ENCODE data around the gene PEPD. TPM values are rescaled to one million over a fixed set of nuclear protein-coding genes. Genes with fewer than 3 reads are reported as not detected.

PEPD gene
- total RNA-seq, 1 experiment from 2014 or later, result 40.5 TPM

DNA sequence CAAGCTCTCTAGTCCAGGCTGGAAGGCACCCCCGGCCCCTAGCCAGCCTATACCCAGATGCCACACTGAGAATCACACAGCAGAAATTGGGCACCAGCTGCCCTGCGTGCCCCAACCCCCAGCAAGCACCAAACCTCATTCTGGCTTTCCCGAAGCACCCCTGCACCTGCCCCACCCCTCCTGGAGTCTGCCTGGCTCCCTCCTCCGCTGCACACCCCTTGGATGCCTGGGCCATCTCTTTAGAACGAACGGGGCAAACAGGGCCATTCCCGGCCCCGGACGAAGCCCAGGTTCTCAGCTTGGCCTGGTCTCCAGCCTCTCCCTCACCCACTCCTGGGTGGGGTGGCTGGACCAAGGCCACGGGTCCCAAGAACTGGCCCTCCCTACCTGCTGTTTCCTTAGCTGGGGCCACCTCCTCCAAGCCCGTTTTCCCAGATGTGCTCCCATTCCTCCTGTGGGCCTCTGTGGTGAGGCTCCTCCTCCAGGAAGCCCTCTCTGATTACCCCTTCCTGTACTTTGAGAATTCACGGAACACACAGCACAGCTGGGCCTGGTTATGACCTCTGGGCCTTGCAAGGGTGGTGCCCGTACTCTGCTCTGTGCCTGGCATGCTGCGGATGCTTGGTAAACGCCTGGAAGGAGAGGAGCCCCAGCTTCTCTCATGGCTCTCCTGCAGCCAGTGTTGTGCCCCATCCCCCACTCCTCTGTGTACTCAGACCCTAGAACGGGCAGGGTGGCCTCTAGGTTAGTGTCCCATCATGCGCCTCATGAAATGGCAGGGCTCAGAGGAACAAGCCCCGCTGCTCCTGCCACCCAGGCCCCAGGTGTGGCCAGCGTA, 126.6 kb downstream of the PEPD start:
- Histone ChIP-seq H3K79me2 (ENCODE audit: insufficient read depth, low read length) (no peaks in the 10 kb centered on the region), H3K9me2 (ENCODE audit: insufficient read depth) (no peaks in the 10 kb centered on the region), H3K4me2 (ENCODE audit: low read length) (no peak overlapping the region), H3K9me3 (ENCODE audit: control insufficient read depth in 1 of 2, insufficient read depth in 1 of 2, low read depth in 1 of 2, low read length in 2 of 2) (no peaks in the 10 kb centered on the region), H4K20me1 (ENCODE audit: insufficient read depth) (no peaks in the 10 kb centered on the region), H3K27me3 (ENCODE audit: insufficient read depth, low read length) (no peaks in the 10 kb centered on the region), H3K4me3 (replicated peaks in 1 of 2; ENCODE audit: low read depth in 1 of 2, low read length in 2 of 2) (no peak overlapping the region), H3K9ac (ENCODE audit: low read length) (no peak overlapping the region), H2AFZ (ENCODE audit: low read depth, low read length, poor library complexity, severe bottlenecking) (no peak overlapping the region), H3K27ac (ENCODE audit: low read depth, low read length) (no peak overlapping the region), H3K36me3 (ENCODE audit: control insufficient read depth in 1 of 2, insufficient read depth in 2 of 2, low read length in 2 of 2) (no peaks in the 10 kb centered on the region), H3K4me1 (ENCODE audit: control insufficient read depth in 1 of 2, insufficient read depth in 2 of 2, low read length in 2 of 2) (no peaks in the 10 kb centered on the region)
- ATAC-seq (no peak), DNase-seq (ENCODE audit: low read depth, low spot score) (no peak)
- CTCF ChIA-PET, result no interaction called here
- TF ChIP-seq CBX3 (IDR thresholded peaks at IDR 0.05; ENCODE audit: low read depth) (no peak), ZNF274 (IDR thresholded peaks at IDR 0.05; ENCODE audit: low read depth, low read length) (no peak), EZH2phosphoT487 (IDR thresholded peaks at IDR 0.05; ENCODE audit: borderline replicate concordance) (no peak), YY1 (IDR thresholded peaks at IDR 0.05; ENCODE audit: extremely low read depth, insufficient replicate concordance, low read depth, low read length) (no peak)
- intact Hi-C loops (cut with micrococcal nuclease), result no loop called here
- no TSS peak for BruUV-seq (replicated peaks)
- POLR2A ChIA-PET, result no interaction called here
- RAD21 ChIA-PET (ENCODE audit: low non-redundant PET in 1 of 2, low total read pairs in 2 of 2, uncharacterized antibody in 2 of 2, unreplicated experiment in 2 of 2), result no interaction called here

GRCh38 chr19:33394006-33394722, 127.4 kb downstream of the PEPD start:
- intact Hi-C loops (cut with micrococcal nuclease), result no loop called here
- DNase-seq (ENCODE audit: low read depth, low spot score), result no peak
- CTCF ChIA-PET, result no interaction called here

More at GRCh38 chr19:33394006-33394722, 127.4 kb downstream of the PEPD start:
- no TSS peak for BruUV-seq (replicated peaks)
- no peak overlapping the region for H3K27ac ChIP-seq (ENCODE audit: low read depth, low read length)
- H3K9me3 ChIP-seq (ENCODE audit: control insufficient read depth in 1 of 2, insufficient read depth in 1 of 2, low read depth in 1 of 2, low read length in 2 of 2), result no peaks in the 10 kb centered on the region
- no peak overlapping the region for H3K4me3 ChIP-seq (replicated peaks in 1 of 2; ENCODE audit: low read depth in 1 of 2, low read length in 2 of 2)
- no peaks in the 10 kb centered on the region for H3K9me2 ChIP-seq (ENCODE audit: insufficient read depth)
- ChIA-PET POLR2A (no interaction called here), RAD21 (ENCODE audit: low non-redundant PET in 1 of 2, low total read pairs in 2 of 2, uncharacterized antibody in 2 of 2, unreplicated experiment in 2 of 2) (no interaction called here)
- TF ChIP-seq SP1 (IDR thresholded peaks at IDR 0.05; ENCODE audit: low read depth) (no peak), RAD21 (IDR thresholded peaks at IDR 0.05; ENCODE audit: low read depth) (no peak)
- no peak overlapping the region for H2AFZ ChIP-seq (ENCODE audit: low read depth, low read length, poor library complexity, severe bottlenecking)
- no peaks in the 10 kb centered on the region for H3K4me1 ChIP-seq (ENCODE audit: control insufficient read depth in 1 of 2, insufficient read depth in 2 of 2, low read length in 2 of 2)
- no peaks in the 10 kb centered on the region for H3K79me2 ChIP-seq (ENCODE audit: insufficient read depth, low read length)
- no peaks in the 10 kb centered on the region for H3K36me3 ChIP-seq (ENCODE audit: control insufficient read depth in 1 of 2, insufficient read depth in 2 of 2, low read length in 2 of 2)
- H4K20me1 ChIP-seq (ENCODE audit: insufficient read depth), result no peaks in the 10 kb centered on the region
- H3K9ac ChIP-seq (ENCODE audit: low read length), result no peak overlapping the region
- H3K4me2 ChIP-seq (ENCODE audit: low read length), result no peak overlapping the region
- no peaks in the 10 kb centered on the region for H3K27me3 ChIP-seq (ENCODE audit: insufficient read depth, low read length)
- ATAC-seq, result no peak

Data from HCT116 (cell line).